HL-60 (cell line): Measurements from ENCODE around the gene OSBPL10.

ENCODE experiments used
- DNase-seq, 2 experiments: peaks; one replicate each; pipeline ENCODE4 v3.0.0-alpha.2; 2010 to 2020; ENCODE audit warnings: low read depth in 1 of 2, low spot score in 1 of 2
- H3K27ac ChIP-seq: fragments of 250-450 bp; sonication (Bioruptor Pico); replicated peaks from 2 replicates; pipeline ENCODE4 v1.5.1; 2020; ENCODE audit warnings: mild to moderate bottlenecking, moderate library complexity
- H3K27me3 ChIP-seq: fragments of 250-450 bp; sonication (Bioruptor Pico); 2 replicates; pipeline ENCODE4 v1.5.1; 2021; ENCODE audit warnings: mild to moderate bottlenecking, moderate library complexity; ENCODE audit not compliant: insufficient read depth, poor library complexity, severe bottlenecking
- H3K4me3 ChIP-seq: replicated peaks from 2 replicates; pipeline ENCODE4 v1.5.1; 2011; ENCODE audit warnings: mild to moderate bottlenecking, control low read depth, low read length; ENCODE audit not compliant: insufficient read depth
- GABPA ChIP-seq: IDR thresholded peaks from 2 replicates; pipeline ENCODE4 v1.6.1; 2012; ENCODE audit warnings: low read depth
- POLR2AphosphoS5 ChIP-seq: IDR thresholded peaks from 2 replicates; pipeline ENCODE4 v1.6.1; 2012; ENCODE audit warnings: low read depth
- SPI1 ChIP-seq: IDR thresholded peaks from 2 replicates; pipeline ENCODE4 v1.6.1; 2012; ENCODE audit warnings: low read depth, mild to moderate bottlenecking, borderline replicate concordance
- TF ChIP-seq, protein P1 (sequence below): IDR thresholded peaks from one replicate; pipeline ENCODE4 v1.5.1; 2011; ENCODE audit warnings: low read length, control low read depth, inconsistent platforms; ENCODE audit not compliant: insufficient read depth
- TF ChIP-seq, protein P2 (sequence below): IDR thresholded peaks from 2 replicates; pipeline ENCODE4 v1.6.1; 2012; ENCODE audit warnings: low read depth; ENCODE audit not compliant: insufficient replicate concordance

OSBPL10 gene

DNA sequence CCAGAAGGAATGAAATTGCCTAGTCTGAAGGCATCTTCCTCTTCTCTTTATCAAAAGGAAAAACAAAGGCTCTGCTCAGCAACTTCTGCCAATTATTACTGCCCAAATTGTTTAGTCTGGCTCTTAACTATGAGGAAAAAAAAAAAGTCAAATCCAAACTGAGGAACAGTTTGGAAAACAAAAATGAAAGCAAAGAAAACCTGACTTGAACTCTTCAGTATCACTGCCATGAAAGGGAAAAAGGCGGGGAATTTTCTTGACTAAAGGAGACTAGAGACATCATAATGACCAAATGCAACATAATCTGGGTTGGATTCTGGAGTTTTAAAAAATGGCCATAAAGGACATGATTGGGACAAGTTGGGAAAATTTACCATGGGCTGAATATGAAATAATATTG is 292.1 kb downstream of the OSBPL10 start:
- Histone ChIP-seq H3K27ac (no peak overlapping the region), H3K27me3 (no peaks in the 10 kb centered on the region), H3K4me3 (no peak overlapping the region)
- TF ChIP-seq SPI1 (no peak), POLR2AphosphoS5 (no peak), GABPA (no peak)
- TF ChIP-seq, protein P1, sequence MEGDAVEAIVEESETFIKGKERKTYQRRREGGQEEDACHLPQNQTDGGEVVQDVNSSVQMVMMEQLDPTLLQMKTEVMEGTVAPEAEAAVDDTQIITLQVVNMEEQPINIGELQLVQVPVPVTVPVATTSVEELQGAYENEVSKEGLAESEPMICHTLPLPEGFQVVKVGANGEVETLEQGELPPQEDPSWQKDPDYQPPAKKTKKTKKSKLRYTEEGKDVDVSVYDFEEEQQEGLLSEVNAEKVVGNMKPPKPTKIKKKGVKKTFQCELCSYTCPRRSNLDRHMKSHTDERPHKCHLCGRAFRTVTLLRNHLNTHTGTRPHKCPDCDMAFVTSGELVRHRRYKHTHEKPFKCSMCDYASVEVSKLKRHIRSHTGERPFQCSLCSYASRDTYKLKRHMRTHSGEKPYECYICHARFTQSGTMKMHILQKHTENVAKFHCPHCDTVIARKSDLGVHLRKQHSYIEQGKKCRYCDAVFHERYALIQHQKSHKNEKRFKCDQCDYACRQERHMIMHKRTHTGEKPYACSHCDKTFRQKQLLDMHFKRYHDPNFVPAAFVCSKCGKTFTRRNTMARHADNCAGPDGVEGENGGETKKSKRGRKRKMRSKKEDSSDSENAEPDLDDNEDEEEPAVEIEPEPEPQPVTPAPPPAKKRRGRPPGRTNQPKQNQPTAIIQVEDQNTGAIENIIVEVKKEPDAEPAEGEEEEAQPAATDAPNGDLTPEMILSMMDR: no peak
- TF ChIP-seq, protein P2, sequence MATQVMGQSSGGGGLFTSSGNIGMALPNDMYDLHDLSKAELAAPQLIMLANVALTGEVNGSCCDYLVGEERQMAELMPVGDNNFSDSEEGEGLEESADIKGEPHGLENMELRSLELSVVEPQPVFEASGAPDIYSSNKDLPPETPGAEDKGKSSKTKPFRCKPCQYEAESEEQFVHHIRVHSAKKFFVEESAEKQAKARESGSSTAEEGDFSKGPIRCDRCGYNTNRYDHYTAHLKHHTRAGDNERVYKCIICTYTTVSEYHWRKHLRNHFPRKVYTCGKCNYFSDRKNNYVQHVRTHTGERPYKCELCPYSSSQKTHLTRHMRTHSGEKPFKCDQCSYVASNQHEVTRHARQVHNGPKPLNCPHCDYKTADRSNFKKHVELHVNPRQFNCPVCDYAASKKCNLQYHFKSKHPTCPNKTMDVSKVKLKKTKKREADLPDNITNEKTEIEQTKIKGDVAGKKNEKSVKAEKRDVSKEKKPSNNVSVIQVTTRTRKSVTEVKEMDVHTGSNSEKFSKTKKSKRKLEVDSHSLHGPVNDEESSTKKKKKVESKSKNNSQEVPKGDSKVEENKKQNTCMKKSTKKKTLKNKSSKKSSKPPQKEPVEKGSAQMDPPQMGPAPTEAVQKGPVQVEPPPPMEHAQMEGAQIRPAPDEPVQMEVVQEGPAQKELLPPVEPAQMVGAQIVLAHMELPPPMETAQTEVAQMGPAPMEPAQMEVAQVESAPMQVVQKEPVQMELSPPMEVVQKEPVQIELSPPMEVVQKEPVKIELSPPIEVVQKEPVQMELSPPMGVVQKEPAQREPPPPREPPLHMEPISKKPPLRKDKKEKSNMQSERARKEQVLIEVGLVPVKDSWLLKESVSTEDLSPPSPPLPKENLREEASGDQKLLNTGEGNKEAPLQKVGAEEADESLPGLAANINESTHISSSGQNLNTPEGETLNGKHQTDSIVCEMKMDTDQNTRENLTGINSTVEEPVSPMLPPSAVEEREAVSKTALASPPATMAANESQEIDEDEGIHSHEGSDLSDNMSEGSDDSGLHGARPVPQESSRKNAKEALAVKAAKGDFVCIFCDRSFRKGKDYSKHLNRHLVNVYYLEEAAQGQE: no peak
- DNase-seq: no peak

DNA sequence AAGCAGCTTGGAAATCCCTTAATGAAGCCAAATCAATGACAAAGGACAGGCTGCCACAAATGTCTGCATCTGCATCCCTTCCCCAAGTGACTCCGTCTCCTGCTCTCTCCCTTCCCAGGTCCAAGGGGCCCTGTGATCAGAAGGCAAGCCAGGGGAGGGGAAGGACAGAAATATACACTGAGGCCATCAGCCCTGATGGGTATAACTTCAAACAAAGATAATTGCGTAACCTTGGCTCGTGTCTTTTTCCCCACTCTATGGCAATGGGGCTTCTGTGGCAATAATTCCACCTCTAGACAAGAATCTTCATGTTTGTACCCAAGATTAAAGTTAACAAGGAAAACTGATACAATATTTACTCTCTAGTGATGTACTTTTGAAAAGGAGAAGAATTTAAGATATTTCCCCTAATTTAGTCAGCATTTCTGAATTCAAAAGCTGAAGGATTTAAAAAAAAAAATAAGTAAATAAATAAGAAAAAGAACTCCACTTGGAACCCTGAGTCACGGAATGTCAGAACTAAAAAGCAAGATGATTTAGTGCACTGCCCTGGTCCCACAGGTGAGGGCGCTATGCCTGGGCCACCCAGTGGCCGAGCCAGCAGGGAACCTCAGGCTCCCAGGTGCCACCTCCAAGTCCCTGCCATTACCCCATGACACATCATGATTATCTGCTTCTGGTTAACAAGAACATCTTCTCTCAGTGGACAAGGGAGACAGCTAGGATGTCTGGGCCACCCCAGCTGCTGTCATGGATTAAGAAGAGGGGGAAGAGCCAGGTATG is 293.9 kb downstream of the OSBPL10 start:
- no peak for DNase-seq
- no peak for TF ChIP-seq POLR2AphosphoS5
- TF ChIP-seq, protein P1: no peak
- TF ChIP-seq, protein P2: no peak
- H3K4me3 ChIP-seq: no peak overlapping the region
- H3K27ac ChIP-seq: no peak overlapping the region
- no peaks in the 10 kb centered on the region for H3K27me3 ChIP-seq

DNA sequence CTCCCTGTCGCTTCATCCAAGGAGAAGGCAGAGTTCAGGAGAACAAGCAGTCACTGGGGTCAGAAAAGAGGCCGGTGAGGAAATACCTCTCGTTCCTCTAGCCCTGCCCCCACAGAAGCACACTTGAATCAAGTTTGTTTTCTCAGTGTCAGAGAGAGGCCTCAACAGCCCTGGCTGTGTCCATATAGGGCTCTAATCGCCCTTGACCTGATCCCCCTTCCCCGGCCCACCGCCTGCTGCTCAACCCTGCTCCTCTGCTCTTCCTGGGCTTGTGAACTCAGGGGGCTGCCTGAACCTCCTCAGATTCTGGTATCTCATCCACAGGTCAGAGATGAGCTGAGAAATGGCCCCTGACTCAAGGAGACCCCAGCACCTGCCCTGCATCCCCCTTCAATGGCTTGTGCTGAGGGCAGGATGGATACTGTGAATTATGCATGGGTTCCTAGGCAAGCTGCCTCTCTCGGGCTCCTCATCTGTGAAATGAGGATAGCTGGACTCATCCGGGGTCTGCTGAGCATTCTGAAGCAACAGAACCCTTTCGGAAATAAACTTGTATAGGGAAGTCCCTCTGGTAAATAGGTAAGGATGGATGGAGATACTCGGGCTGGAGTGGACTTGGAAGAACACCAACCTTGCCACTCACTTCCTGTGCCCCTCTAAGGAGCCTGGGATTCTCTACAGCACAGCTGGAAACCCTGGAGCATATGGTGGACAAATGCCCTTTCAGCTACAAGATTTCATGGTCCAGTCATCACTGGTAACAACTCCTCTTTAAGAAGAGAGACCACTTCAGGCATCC is 300.8 kb downstream of the OSBPL10 start:
- no peak overlapping the region for H3K4me3 ChIP-seq
- no peak for DNase-seq
- H3K27me3 ChIP-seq: no peaks in the 10 kb centered on the region
- H3K27ac ChIP-seq: no peak overlapping the region
- TF ChIP-seq SPI1: no peak
- TF ChIP-seq POLR2AphosphoS5: no peak
- TF ChIP-seq, protein P2: no peak
- no peak for TF ChIP-seq GABPA
- TF ChIP-seq, protein P1: no peak
